Upper lobe of right lung (tissue), 1 donor: ENCODE data around the gene RPP30. TPM values are rescaled to one million over a fixed set of nuclear protein-coding genes. Genes with fewer than 3 reads are reported as not detected.

Experiments
- ATAC-seq: fragments of 200-7000 bp; cut with Tn5 transposase; one replicate; pipeline ENCODE4 v1.9.1; 2020; ENCODE audit warnings: mild to moderate bottlenecking, moderate library complexity
- DNase-seq: peaks from one replicate; pipeline ENCODE4 v3.0.0-alpha.2; 2020
- H3K27ac ChIP-seq: fragments of 200-600 bp; one replicate; pipeline ENCODE4 v1.8.0; 2022
- H3K27me3 ChIP-seq: fragments of 200-600 bp; one replicate; pipeline ENCODE4 v1.8.0; 2022; ENCODE audit warnings: mild to moderate bottlenecking
- H3K36me3 ChIP-seq: fragments of 200-600 bp; one replicate; pipeline ENCODE4 v1.8.0; 2022
- H3K4me1 ChIP-seq: fragments of 200-600 bp; one replicate; pipeline ENCODE4 v1.8.0; 2022
- H3K4me3 ChIP-seq: fragments of 200-600 bp; one replicate; pipeline ENCODE4 v1.8.0; 2022; ENCODE audit warnings: mild to moderate bottlenecking
- H3K9me3 ChIP-seq: fragments of 200-600 bp; one replicate; pipeline ENCODE4 v1.8.0; 2022
- intact Hi-C: fragments of 100-400 bp; cut with DNase I; formaldehyde crosslinking; loops from one replicate; pipeline ENCODE4 v1.11.0; 2022
- total RNA-seq: library from RNA; stranded (reverse); fragmentation: NEBNext Ultra II Directional; extraction: Animal tissue kit (Norgen Biotek cat#: 25700); gene quantifications from one replicate; pipeline ENCODE4 v1.2.1, GENCODE V29; 2021
- TF ChIP-seq, protein P1 (sequence below): fragments of 200-600 bp; IDR thresholded peaks from one replicate; pipeline ENCODE4 v1.8.0; 2022; ENCODE audit warnings: antibody characterized with exemption
- donor health status: DM: no; HTN: yes; CAD: no; lungs with severe emphysema.

Gene RPP30
- total RNA-seq, 1 donor from 2014 or later, result 26.1 TPM

DNA sequence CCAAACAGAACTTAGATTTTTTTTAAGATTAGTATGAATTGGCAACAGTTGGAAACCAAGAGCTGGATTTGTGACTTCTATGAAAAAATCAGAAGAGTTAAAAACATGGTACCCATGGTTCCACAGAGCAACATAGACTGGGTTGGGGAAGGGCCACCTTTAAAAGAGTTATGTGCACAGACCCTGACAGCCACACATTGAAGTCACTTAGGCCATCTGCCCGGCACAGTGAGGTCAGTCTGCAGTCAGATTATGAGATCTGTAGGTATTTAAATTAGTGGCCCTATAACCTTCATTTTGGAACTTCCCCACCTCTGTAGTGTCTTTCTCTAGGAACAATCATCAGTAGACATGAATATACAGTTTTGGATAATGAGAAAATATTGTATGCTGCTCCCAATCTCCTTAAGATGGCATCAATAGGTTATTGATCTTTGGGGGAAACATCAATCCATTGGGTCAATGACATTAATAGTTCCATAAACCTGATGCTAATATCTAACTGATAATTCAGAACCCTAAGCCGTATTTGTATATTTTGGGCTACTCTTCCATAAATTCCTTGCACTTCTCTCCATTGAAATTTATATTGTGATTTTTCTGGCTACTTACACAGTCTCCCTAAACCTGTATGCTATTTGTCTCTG, 42.1 kb downstream of the RPP30 start:
- Histone ChIP-seq H3K4me1 (peaks cover 5% of the 10 kb centered on the region), H3K36me3 (no peaks in the 10 kb centered on the region), H3K27ac (no peak overlapping the region), H3K27me3 (no peaks in the 10 kb centered on the region), H3K4me3 (no peak overlapping the region), H3K9me3 (no peaks in the 10 kb centered on the region)
- ATAC-seq (no peak), DNase-seq (no peak)
- TF ChIP-seq, protein P1, sequence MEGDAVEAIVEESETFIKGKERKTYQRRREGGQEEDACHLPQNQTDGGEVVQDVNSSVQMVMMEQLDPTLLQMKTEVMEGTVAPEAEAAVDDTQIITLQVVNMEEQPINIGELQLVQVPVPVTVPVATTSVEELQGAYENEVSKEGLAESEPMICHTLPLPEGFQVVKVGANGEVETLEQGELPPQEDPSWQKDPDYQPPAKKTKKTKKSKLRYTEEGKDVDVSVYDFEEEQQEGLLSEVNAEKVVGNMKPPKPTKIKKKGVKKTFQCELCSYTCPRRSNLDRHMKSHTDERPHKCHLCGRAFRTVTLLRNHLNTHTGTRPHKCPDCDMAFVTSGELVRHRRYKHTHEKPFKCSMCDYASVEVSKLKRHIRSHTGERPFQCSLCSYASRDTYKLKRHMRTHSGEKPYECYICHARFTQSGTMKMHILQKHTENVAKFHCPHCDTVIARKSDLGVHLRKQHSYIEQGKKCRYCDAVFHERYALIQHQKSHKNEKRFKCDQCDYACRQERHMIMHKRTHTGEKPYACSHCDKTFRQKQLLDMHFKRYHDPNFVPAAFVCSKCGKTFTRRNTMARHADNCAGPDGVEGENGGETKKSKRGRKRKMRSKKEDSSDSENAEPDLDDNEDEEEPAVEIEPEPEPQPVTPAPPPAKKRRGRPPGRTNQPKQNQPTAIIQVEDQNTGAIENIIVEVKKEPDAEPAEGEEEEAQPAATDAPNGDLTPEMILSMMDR, result no peak
- intact Hi-C loops, result no loop called here

DNA sequence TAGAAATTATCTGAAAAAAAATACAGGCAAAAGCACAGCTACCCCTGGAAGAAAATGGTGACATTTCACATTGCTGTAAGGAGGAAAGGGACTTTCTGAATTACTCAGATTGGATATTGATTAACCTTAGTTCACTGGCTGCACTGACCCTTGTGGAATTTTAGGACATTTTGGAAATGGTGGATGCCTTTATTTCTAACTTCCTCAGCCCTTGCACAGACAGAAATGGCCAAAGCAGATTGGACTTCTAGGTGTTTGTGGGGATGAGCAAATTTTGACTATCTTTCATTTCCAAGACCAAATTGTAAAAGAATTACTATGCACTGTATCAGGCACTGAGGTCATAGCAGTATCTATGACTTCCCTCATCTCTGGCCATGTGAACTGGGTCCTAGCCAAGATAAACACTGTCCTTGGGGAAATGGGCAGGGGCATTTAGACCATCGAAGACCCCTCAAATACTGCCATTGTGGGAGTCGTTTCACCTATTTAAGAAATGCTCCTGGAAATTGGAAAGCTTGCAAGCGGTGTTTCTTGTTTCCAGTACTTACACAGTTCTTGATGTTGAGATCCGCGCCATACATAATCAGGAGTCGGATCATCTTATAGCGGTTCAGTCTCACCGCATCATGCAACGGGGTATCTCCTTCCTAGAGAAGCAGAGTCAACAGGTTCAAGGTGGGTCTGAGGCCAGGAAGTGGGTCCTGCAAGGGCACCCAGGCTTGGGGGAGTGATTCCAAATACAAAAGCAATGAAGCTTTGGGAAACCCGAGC, 43.4 kb downstream of the RPP30 start:
- no peak overlapping the region for H3K4me3 ChIP-seq
- ATAC-seq (no peak), DNase-seq (no peak)
- H3K4me1 ChIP-seq, result peaks cover 5% of the 10 kb centered on the region
- no peaks in the 10 kb centered on the region for H3K36me3 ChIP-seq
- H3K27ac ChIP-seq, result no peak overlapping the region
- H3K9me3 ChIP-seq, result no peaks in the 10 kb centered on the region
- intact Hi-C loops, result no loop called here
- TF ChIP-seq, protein P1, result no peak
- H3K27me3 ChIP-seq, result no peaks in the 10 kb centered on the region

DNA sequence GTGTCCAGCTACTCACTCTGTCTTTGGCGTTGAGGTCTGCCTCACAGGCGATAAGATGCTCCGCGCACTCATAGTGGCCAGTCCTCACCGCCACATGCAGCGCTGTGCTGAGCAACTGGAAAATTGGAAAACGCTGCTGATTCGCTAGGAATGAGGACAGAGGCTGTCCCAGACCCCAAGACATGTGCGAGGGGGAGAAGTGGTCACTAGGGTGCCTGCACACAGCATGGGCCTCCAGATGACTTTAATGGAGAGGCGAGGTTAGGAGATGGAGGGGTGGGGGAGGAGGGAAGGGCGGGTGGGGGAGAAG, 43.9 kb downstream of the RPP30 start:
- DNase-seq, result no peak
- Histone ChIP-seq H3K36me3 (no peaks in the 10 kb centered on the region), H3K4me3 (no peak overlapping the region), H3K4me1 (peaks cover 5% of the 10 kb centered on the region), H3K9me3 (no peaks in the 10 kb centered on the region), H3K27me3 (no peaks in the 10 kb centered on the region), H3K27ac (no peak overlapping the region)
- intact Hi-C loops, result no loop called here
- TF ChIP-seq, protein P1, result no peak
- ATAC-seq, result no peak

DNA sequence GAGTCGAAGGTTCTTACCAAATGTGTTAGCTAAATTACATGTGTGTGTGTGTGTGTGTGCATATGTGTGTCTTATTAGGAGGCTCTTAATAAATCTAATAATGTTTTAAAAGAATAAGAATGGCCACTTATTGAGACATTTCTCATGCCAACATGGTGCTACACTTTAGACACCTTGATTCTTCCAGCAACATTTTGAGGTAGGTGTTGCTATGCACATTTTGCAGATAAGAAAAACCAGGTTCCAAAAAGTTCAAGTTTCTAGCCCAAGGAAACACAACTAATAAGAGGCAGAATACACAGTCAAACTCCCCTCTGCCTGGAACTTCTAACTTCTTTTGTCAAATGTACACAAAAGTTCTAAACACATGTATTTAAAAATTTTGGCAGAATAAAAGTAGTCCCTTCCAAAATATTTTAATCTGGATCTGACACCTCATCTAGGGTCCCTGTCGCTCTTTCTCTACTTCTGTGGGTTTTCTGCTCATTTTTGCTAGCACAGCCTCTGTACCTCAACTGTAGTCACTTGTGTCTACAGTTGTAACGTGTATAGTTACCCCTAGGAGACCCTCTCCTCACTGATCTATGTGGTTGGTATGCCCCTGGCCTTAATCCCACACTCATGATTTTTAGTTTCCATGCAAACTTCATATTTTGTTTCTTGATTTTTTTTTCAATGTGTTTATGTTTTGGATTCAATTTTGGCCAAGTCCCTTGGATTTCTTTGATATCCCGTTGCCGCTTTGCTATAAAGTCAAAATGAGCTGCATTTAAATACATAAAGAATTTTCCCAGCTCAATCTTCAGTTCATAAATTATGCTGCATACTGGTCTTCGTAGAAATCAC, 44.8 kb downstream of the RPP30 start:
- no peaks in the 10 kb centered on the region for H3K9me3 ChIP-seq
- DNase-seq (no peak), ATAC-seq (no peak)
- no peaks in the 10 kb centered on the region for H3K36me3 ChIP-seq
- no peak overlapping the region for H3K27ac ChIP-seq
- H3K4me3 ChIP-seq, result no peak overlapping the region
- peaks cover 11% of the 10 kb centered on the region for H3K4me1 ChIP-seq
- TF ChIP-seq, protein P1, result no peak
- no peaks in the 10 kb centered on the region for H3K27me3 ChIP-seq
- intact Hi-C loops, result no loop called here

DNA sequence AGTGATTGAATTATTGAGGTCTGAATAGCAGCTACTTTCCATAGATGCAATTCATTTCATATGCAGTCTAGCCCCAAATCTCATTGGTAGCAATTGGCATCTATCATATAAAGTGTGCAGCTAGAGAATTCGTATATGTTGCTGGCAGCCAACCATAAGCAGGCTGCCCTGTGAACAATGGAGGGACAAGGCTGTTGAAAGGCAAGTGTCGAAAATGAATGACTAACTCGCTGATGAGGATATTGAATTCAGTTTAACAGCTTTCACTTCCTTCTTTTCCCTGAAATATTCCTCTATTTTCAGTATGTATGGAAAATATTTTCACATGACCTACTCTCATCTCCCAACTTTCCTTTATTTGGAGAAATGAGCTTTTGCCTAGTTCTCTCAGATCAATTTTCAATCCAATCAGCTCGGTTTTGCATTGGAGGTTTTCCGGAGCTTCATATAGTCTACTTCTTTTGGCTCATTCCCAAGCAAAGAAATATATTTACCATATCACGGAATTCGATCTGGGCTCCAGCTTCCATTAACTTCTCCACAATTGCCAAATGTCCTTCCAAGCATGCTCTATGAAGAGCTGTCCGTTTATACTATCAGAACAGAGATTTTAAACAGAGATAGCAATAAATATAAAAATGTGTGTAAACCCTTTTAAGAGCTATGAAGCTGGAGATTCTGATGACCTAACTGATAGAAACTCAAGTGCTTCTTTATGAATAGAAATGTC, 45.6 kb downstream of the RPP30 start:
- Histone ChIP-seq H3K27me3 (no peaks in the 10 kb centered on the region), H3K9me3 (no peaks in the 10 kb centered on the region), H3K36me3 (no peaks in the 10 kb centered on the region), H3K4me1 (peaks cover 11% of the 10 kb centered on the region), H3K27ac (no peak overlapping the region), H3K4me3 (no peak overlapping the region)
- DNase-seq (no peak), ATAC-seq (no peak)
- intact Hi-C loops, result no loop called here
- TF ChIP-seq, protein P1, result no peak
